ENCODE measurements around the gene AKAP9.

DNA sequence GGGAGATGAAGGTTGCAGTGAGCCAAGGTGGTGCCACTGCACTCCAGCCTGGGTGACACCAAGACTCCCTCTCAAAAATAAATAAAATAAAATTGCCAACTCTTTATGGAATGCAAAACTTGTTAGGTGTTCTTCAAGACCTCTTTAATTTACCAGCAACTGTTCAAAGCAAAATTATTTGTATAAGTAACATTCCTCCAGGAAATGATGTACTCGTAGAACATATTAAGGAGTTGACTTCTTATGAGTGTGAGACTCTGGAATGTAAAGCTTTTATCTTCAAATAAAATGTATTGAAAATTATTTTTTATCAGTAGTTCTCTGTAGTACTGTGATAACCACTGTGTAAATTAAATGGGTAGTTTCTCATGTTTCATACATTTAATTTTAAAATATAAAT is 99.2 kb downstream of the AKAP9 start:
- TF ChIP-seq TAF1 (IDR thresholded peaks at IDR 0.05; ENCODE audit: borderline replicate concordance, low read depth, low read length) (no peak), POLR2AphosphoS5 (IDR thresholded peaks at IDR 0.05; ENCODE audit: low read depth, low read length) (no peak), POLR2A (IDR thresholded peaks at IDR 0.05; ENCODE audit: low read depth, low read length) (no peak)

Measured in GM12892 (cell line).